ENCODE measurements around the gene UGT1A7.
"Not testable (repeated sequence)": the region's sequence is repeated elsewhere in the genome, so short reads cannot be mapped to it uniquely, and the experiment has no call there.

The UGT1A7 gene

DNA sequence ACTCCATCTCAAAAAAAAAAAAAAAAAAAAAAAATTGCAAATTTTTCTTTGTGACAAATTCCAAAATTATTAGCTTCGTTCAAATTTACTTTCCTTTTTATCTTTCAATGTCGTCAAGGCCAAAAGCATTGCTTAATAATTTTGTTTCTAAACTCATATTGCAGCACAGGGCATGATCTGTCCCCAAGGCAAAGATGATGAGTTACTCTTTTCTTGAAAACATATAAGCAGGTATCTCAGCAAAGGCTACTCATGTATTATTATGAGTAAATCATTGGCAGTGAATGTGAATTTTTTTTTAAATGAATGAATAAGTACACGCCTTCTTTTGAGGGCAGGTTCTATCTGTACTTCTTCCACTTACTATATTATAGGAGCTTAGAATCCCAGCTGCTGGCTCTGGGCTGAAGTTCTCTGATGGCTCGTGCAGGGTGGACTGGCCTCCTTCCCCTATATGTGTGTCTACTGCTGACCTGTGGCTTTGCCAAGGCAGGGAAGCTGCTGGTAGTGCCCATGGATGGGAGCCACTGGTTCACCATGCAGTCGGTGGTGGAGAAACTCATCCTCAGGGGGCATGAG lies at the start of gene UGT1A7:
UGT1A7 (plus strand) TSS at position 381 of the 579 bp plus-strand sequence; CDS start at position 418, 37 bp downstream.
- no peak for DNase-seq

DNA sequence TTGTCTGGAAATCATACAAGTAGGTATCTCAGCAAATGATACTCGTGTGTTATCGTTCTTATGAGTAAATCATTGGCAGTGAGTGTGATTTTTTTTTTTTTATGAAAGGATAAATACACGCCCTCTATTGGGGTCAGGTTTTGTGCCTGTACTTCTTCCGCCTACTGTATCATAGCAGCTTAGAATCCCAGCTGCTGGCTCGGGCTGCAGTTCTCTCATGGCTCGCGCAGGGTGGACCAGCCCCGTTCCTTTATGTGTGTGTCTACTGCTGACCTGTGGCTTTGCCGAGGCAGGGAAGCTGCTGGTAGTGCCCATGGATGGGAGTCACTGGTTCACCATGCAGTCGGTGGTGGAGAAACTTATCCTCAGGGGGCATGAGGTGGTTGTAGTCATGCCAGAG lies 45.4 kb upstream of the UGT1A7 start, which contains the start of gene UGT1A10:
UGT1A10 (plus strand) TSS at position 143 of the 400 bp plus-strand sequence; CDS start at position 218, 75 bp downstream.
- DNase-seq = not testable (repeated sequence)

DNA sequence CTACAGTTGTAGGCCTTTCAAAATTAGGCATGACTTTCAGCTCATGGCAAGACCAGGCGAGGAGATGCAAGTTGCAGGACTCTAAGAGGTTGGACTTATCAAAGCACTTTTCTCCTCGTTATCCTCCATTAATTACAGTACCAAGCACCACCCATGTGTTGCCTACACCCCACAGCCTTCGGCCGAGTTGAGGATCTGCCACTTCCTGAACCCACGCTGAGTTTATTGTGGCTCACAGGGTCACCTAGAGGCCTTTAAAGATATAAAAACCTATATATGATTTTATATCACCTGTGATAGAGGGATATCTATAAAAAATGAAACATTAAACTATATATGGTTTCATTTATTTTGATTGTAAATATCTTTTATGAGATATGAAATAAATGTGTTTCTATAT lies 42.9 kb upstream of the UGT1A7 start:
- DNase-seq = peak; percentile 2

DNA sequence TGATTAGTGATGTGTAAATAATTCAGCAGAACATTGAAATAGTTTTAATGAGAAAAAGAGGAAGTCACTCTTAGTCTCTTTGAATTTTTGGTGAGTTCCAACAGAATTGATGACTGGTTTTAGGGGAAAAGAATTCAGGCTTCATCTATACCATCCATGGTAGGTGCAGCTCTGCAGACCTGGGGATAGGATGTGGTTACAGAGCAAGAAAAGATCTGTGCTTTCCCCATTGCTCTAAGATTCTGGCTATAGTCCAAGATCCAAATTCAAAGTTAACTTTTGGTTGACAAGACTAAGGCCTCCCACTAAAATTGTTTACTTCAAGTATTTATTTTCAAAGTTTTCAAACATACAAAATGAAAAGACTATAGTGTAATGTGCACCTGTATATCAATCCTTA lies 41.8 kb upstream of the UGT1A7 start:
- DNase-seq = no peak

DNA sequence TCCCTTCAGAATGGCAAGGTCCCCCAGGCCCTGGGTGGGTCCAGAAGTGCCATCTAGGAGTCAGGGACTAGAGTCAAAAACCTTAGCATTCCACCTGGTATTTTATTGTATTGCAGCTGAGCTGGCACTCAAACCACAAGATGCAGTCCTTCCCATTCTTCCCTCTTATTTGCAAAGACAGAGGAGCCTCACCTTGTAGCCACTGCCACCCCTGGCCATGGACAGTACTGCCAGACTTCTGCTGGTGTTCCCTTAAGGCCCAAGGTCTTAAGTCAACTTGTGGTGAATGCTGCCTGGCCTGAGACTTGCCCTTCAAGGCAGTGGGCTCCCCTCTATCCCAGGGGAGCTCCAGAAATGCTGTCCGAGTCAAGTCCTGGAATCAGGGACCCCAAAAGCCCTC lies 38.6 kb upstream of the UGT1A7 start:
- DNase-seq = no peak

DNA sequence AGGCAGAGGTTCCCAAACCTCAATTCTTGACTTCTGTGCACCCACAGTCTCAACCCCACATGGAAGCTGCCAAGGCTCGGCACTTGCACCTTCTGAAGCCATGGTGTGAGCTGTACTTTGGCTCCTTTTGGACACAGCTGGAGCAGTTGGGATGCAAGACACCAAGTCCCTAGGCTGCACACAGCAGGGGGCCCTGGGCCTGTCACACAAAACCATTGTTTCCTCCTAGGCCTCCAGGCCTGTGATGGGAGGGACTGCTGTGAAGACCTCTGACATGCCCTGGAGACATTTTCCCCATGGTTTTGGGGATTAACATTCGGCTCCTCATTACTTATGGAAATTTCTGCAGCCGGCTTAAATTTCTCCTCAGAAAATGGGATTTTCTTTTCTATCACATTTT lies 35.7 kb upstream of the UGT1A7 start:
- DNase-seq = not testable (repeated sequence)

DNA sequence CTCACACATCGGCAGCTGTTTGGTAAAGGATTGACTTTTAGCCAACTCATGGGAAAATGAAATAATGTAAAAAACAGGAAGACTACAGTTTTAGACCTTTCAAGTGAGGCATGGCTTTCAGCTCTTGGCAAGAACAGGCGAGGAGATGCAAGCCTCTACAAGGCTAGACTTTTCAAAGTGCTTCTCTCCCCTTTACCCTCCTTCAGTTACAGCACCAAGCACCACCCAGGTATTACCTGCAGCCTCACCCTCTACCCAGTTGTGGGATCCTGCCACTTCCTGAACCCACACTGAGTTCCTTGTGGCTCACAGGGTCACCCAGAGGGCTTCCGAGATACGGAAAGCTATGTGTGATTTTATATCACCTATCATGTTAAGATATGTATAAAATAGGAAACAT lies 30.7 kb upstream of the UGT1A7 start:
- DNase-seq = no peak

DNA sequence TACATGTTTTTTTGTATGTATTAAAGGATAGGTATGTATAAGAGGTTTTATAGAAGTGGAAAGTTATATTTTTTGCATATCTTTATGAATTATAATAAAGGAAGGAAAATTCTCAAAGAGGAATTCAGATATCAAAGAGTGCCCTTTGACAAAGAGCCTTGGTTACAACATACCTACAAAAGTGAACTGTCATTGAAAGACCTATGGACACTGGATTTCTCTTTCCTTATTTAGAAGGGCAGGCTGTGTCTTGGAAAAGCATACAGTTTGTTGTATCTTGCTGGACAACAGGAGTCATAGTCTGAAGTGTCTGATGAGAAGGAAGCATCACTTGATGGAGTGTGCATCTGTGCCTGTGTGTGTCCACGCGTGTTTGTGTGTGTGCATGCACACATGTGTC lies 30.3 kb upstream of the UGT1A7 start:
- DNase-seq = no peak

DNA sequence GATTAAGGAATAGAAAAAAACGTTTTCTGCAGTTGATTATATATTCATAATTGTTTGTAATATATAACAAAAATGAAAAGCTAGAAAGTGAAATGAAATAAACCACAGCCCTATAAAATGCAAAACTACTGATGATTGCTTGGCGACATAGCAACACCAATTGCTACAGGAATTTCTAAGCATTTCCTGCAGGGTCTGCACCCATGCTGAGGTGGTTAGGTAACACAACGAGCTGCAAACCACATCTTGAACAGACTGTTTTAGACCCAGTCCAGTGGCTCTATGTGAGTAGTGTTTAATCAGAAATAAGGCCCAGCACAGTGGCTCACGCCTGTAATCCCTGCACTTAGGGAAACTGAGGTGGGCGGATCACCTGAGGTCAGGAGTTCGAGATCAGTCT lies 27.2 kb upstream of the UGT1A7 start:
- peak; percentile 3 for DNase-seq

DNA sequence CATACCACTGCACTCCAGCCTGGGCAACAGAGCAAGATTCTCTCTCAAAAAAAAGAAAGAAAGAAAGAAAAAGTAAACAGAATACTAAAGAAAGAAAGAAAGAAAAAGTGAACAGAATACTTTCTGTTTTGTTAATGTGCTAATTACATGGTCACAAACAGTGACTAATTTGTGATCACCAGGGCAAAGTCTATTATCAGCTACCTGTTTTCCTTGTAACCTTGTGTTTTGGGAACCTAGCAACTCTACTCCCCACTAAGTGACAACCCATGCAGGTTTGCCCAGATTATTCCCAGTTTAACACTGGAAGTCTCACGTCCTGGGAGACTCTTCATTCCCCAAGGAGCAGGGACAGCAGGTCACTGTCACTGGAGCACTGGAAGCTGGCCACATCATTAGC lies 26.7 kb upstream of the UGT1A7 start:
- DNase-seq = no peak

DNA sequence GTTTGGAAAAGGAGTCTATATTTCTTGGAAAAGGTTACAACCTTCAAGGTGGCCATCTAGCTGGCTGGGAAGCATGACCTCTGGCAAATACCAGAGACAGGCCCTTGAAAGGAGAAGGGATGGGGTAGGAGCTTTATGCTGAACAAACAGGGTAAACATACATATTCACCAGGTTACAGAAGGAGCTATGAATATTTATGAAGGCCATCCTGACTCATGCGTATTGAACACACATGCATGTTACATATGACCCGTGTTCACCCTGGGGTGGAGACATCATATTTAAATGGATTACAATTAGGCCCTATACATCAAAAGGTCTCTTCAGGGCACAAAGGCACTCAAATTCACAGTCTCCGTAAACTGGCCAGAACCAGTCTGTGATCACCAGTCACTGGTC lies 25.8 kb upstream of the UGT1A7 start:
- DNase-seq = not testable (repeated sequence)

DNA sequence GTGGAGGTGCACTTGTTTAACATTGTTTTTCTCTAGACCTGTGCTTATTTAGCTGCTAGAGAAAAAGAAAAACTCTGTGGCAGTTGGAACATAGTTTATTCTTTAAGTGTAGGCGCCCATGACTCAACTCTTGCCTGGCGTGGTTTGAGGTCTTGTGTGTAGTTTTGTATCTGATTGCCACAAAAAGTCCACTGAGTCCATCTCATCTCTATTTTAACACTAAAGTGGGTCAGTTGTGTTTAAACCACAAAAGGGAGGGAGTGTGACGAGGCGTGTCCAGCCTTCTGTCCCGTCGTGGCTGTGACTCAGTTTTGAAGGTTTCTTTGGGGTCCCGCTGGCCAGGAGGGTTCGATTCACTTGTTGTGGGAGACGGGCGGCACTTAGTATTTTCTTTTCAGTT lies 25.3 kb upstream of the UGT1A7 start:
- DNase-seq = peak; percentile 10

DNA sequence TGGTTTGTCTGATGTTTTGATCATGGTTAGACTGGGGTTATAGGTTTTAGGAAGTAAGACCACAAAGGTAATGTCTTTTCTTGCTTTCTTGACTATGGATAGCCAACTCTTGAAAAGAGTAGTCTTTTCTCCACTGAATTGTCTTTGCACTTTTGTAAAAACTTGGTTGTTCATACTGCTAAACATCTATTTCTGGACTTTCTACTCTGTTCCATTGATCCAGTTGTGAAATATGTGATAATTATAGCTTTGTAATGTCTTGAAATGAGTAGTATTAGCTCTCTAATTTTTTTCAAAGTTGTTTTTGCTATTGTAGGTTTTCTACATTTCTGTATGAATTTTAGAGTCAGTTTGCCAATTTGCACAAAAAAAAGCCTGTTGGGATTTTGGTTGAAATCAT lies 23.1 kb upstream of the UGT1A7 start:
- DNase-seq = no peak

DNA sequence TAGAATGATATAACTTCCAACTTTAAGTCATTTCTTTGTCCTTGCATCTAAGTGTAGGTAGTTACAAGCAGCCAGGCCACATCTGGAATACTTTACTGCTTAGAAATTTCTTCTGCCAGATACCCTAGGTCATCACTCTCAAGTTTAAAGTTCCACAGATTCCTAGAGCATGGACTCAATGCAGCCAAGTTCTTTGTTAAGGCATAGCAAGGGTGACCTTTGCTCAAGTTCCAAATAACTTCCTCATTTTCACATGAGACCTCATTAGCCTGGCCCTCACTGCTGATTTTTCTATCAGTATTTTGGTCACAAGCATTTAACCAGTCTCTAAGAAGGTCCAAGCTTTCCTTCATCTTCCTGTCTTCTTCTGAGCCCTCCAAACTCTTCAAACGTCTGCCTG lies 17.8 kb upstream of the UGT1A7 start:
- no peak for DNase-seq

DNA sequence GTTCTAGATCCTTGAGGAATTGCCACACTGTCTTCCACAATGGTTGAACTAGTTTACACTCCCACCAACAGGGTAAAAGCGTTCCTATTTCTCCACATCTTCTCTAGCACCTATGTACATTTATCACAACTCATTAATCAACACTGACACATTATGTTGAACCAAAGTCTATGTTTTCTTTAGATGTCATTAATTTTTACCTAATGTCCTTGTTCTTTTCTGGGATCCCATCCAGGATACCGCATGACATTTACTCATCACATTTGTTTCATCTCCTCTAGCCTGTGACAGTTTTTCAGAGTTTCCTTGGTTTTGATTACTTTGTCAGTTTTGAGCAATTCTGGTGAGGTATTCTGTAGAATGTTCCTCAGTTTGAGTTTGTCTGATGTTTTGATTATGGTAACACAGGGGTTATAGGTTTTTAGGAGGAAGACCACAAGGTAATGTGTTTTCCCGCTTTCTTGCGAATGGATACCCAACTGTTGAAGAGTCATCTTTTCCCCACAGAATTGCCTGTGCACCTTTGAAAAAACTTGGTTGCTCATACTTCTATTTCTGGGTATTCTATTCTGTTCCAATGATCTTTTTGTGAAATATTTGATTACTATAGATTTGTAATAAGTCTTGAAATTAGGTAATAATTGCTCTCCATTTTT lies 13.0 kb upstream of the UGT1A7 start:
- DNase-seq = no peak

DNA sequence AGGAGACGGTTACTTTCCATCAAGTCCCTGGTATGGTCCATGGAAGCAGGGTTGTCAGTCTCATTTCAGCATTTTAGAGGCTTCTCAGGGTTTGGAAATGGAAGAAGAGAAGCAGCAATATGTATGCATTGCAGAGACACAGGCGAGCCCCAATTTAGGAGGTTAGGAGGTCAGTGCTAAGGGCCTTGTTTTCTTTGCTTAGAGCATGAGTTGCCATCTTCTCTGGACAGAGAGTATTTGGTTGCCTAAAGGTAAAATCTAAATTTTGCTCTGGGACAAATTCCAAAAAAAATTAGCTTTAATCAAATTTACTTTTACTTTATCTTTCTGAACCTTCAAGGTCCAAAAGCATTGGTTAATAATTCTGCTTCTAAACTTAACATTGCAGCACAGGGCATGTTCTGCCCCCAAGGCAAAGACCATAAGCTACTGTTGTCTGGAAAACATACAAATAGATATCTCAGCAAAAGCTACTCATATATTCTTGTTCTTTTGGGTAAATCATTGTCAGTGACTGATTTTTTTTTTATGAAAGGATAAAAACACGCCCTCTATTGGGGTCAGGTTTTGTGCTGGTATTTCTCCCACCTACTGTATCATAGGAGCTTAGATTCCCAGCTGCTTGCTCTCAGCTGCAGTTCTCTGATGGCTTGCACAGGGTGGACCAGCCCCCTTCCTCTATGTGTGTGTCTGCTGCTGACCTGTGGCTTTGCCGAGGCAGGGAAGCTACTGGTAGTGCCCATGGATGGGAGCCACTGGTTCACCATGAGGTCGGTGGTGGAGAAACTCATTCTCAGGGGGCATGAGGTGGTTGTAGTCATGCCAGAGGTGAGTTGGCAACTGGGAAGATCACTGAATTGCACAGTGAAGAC lies 10.2 kb upstream of the UGT1A7 start, which contains the start of gene UGT1A9:
UGT1A9 (plus strand) TSS at position 609 of the 872 bp plus-strand sequence; CDS start at position 646, 37 bp downstream.
- DNase-seq = no peak

DNA sequence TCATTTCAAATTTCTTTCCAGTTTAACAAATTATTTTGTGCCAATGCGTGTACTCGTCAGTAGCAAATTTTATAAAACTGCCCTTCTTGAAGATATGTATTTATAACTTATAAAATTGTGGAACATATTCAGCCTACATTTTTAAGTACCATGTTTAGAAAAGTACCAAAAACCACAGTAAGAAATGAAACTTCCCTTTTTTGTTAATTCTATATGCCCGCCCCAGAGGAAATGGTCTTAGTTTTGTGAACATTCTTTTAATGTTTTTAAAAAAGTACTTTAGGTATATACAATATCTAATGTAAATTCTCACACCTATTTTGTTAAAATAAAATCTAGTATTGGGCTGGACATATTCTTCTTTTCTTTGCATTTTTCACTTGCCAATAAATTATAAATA lies 8.8 kb upstream of the UGT1A7 start:
- no peak for DNase-seq

DNA sequence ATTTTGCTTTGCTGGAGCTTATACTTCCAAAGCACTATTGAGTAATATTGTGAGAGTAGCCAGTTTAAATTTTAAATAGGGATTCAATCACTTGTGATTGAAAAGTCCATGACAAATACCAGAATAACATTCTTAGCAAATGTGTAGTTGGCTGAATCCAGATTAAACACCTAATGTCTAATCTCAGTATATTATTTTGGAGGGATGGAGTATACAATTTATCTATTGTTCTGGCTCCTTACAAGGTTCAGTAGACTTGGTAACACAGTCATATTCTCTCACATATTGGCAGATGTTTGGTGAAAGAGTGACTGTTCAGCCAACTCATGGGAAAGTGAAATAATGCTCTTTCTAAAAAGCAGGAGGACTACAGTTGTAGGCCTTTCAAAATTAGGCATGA lies 7.8 kb upstream of the UGT1A7 start:
- DNase-seq = no peak

DNA sequence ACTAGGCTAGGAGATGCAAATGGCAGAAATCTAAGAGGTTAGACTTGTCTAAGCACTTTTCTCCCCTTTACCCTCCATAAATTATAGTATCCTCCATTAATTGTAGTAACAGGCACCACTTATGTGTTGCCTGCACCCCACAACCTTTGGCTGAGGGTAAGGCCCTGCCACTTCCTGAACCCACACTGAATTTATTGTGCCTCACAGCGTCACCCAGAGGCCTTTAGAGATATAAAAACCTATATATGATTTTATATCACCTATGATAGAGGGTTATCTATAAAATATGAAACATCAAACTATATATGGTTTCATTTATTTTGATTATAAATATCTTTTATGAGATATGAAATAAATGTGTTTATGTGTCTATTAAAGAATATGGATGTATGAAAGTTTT lies 7.4 kb upstream of the UGT1A7 start:
- no peak for DNase-seq

DNA sequence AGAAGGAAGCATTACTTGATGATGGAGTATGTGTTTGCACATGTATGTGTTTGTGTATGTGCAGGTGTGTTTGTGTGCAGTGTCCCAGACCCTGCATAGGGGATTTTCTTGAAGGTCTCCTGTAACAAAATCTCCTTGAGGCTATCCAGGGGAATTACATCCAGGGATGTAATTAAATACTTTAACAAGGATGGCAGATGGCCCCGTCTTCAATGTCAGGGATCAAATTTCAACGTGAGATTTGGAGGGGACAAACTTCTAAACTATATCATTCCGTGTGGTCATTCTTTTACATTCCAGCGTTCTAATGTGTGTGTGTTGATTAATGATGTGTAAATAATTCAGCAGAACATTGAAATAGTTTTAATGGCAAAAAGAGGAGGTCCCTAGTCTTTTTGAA lies 6.7 kb upstream of the UGT1A7 start:
- no peak for DNase-seq

DNA sequence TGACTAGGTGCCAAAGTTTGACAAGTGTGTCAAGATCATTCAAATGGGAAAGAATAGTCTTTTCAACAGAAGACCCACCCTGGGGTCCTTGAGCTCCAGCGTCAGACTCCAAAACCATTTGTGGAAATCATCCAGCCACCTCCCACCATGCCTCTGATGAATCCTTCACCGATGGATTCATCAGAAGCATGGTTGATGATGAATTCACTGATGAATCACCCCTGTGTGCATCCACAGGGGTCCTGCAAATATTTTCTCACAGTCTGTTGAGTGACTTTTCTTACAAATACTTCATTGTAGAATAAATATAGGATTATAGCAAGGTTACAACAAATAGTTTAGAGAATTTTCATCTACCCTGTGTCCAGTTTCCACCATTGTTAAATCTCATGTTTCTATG lies 5.7 kb upstream of the UGT1A7 start:
- DNase-seq = no peak

DNA sequence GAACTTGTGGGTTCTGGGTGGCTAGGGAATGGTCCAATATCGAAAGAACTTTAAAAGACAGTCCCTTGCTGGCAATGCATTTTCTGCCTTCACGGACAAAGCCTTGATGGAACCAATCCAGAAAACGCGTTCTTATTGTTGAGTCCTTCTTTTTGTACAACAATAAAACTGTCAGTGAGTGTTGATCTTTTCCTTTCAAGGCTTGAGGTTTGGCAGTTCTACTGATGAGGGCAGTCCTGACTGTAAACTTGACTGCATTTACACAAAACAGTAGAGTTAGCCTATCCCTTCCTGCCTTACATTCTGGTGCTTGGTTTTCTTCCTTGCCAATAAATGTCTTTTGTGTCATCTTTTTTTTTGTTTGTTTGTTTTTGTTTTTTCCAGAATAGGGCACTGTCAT lies 2.5 kb upstream of the UGT1A7 start:
- no peak for DNase-seq

DNA sequence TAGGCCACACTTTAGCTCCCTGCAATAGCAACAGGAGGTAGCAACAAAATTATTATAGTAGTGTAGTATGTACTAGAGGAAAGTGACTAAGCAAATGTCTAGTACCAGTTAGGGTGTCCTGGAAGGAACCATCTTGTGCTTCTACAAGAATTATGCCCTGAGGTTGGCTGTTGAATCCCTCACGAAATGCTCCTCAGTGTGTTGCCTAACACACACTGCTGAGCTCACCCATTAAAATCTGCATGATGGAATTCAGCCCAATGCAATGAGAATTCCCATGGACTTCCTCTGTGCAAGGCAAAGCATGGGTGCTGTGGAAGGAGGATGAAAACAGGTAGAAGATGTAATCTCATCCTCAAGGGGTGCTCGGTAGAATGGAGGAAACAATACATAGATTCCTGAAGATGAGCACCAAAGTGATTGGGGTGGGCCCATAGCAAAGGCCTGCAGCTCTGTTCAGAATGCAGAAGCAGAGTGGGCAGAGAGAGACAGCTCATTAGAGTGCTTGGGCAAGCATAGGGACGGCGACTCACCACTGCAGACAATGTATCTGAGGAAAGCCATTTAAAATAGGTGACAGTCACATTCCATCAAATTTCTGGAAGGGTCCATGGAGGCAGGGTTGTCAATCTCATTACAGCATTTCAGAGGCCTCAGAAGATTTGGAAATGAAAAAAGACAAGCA lies 1.2 kb upstream of the UGT1A7 start:
- DNase-seq = no peak

All from activated CD4-positive, alpha-beta T cell treated with anti-CD3 and anti-CD28 coated beads, Interleukin-2, amount 50 U/mL, for 16 hours (primary cell).